H1 (cell line): Measurements from ENCODE around the gene SPINK5. TPM values are rescaled to one million over a fixed set of nuclear protein-coding genes. Genes with fewer than 3 reads are reported as not detected.

ENCODE experiments used
- CTCF ChIA-PET: fragments of 300-600 bp; sonication (Branson Sonifier 250); formaldehyde crosslinking; loops from one replicate; lab custom pipeline; 2021; ENCODE audit not compliant: partially characterized antibody; lab: Charles Lee
- POLR2A ChIA-PET: fragments of 300-600 bp; sonication (Branson Sonifier 250); formaldehyde crosslinking; loops from one replicate; lab custom pipeline; 2021; ENCODE audit warnings: inconsistent platforms; ENCODE audit not compliant: partially characterized antibody; lab: Charles Lee
- DNase-seq, 2 experiments: peaks; one replicate each; pipeline versions ENCODE4 v3.0.0 to v3.0.0-alpha.2; 2010 to 2022; ENCODE audit warnings: low spot score in 2 of 2, low read depth in 1 of 2, mixed read lengths in 1 of 2
- FAIRE-seq: peaks from 2 replicates; lab custom pipeline; 2011; peaks lifted over from hg19 to GRCh38; lab: Jason Lieb, UNC
- H2AFZ ChIP-seq: 2 replicates; pipeline ENCODE4 v1.8.1; 2012; ENCODE audit warnings: low read length, inconsistent platforms
- H2AK5ac ChIP-seq: 2 replicates; pipeline ENCODE4 v1.6.1; 2013; ENCODE audit warnings: low read depth, low read length
- H2BK120ac ChIP-seq: replicated peaks from 2 replicates; pipeline ENCODE3; 2013; ENCODE audit warnings: low read depth, low read length, inconsistent platforms
- H2BK12ac ChIP-seq: 2 replicates; pipeline ENCODE4 v1.6.1; 2013; ENCODE audit warnings: low read depth, low read length
- H2BK15ac ChIP-seq: 2 replicates; pipeline ENCODE4 v1.6.1; 2013; ENCODE audit warnings: low read length
- H2BK20ac ChIP-seq: 2 replicates; pipeline ENCODE4 v1.6.1; 2013; ENCODE audit warnings: low read length
- H2BK5ac ChIP-seq: 2 replicates; pipeline ENCODE4 v1.6.1; 2013; ENCODE audit warnings: low read depth, low read length
- H3K14ac ChIP-seq: 2 replicates; pipeline ENCODE4 v1.6.1; 2013; ENCODE audit warnings: inconsistent platforms; ENCODE audit not compliant: insufficient read length
- H3K18ac ChIP-seq: 2 replicates; pipeline ENCODE4 v1.6.1; 2013; ENCODE audit warnings: low read length; ENCODE audit errors: extremely low read depth
- H3K23ac ChIP-seq: 2 replicates; pipeline ENCODE4 v1.6.1; 2013; ENCODE audit warnings: inconsistent platforms; ENCODE audit not compliant: insufficient read length
- H3K23me2 ChIP-seq: 2 replicates; pipeline ENCODE4 v1.6.1; 2013; ENCODE audit warnings: low read depth, low read length
- H3K27ac ChIP-seq: 2 replicates; pipeline ENCODE4 v1.6.1; 2011; ENCODE audit warnings: low read depth, low read length, inconsistent platforms
- H3K27me3 ChIP-seq, 4 experiments: replicated peaks in 1 of 4; 1 replicate in 1 of 4; 2 replicates in 3 of 4; pipeline versions ENCODE4 v1.6.1 to v1.8.1; 2011 to 2013; ENCODE audit warnings: low read length in 3 of 4, mild to moderate bottlenecking in 3 of 4, inconsistent platforms in 2 of 4, mixed read lengths in 2 of 4, moderate library complexity in 1 of 4; ENCODE audit not compliant: control insufficient read depth in 3 of 4, insufficient read depth in 3 of 4; ENCODE audit errors: extremely low read depth in 1 of 4
- H3K36me3 ChIP-seq, 4 experiments: 2 replicates each; pipeline versions ENCODE4 v1.6.1 to v1.8.1; 2011 to 2013; ENCODE audit warnings: mild to moderate bottlenecking in 4 of 4, low read length in 3 of 4, moderate library complexity in 2 of 4, control low read depth in 1 of 4, inconsistent platforms in 1 of 4; ENCODE audit not compliant: insufficient read depth in 4 of 4, control insufficient read depth in 2 of 4
- H3K4ac ChIP-seq: replicated peaks from 2 replicates; pipeline ENCODE3; 2013; ENCODE audit warnings: low read length, low read depth, mixed read lengths, inconsistent platforms; ENCODE audit not compliant: insufficient read length
- H3K4me1 ChIP-seq, 4 experiments: replicated peaks in 1 of 4; 1 replicate in 1 of 4; 2 replicates in 3 of 4; pipeline versions ENCODE4 v1.6.1 to v1.8.1; 2011 to 2013; ENCODE audit warnings: low read length in 3 of 4, inconsistent platforms in 2 of 4, mixed read lengths in 1 of 4; ENCODE audit not compliant: insufficient read depth in 4 of 4, control insufficient read depth in 3 of 4
- H3K4me2 ChIP-seq, 2 experiments: 2 replicates each; pipeline versions ENCODE4 v1.6.1 to v1.8.1; 2011 to 2013; ENCODE audit warnings: low read depth in 2 of 2, low read length in 2 of 2, control low read depth in 1 of 2, inconsistent platforms in 1 of 2, mild to moderate bottlenecking in 1 of 2; ENCODE audit not compliant: insufficient read depth in 1 of 2
- H3K4me3 ChIP-seq, 4 experiments: fragments of 200-600, 300-600 bp in 1 of 4; sonication (generic), shearing (Covaris generic), sonication (Bioruptor Twin) in 1 of 4; 2 replicates each; pipeline versions ENCODE4 v1.5.1 to v1.8.1; 2011 to 2016; ENCODE audit warnings: low read length in 4 of 4, low read depth in 3 of 4, control low read depth in 2 of 4, inconsistent platforms in 2 of 4, mild to moderate bottlenecking in 2 of 4, mixed read lengths in 1 of 4, moderate library complexity in 1 of 4; ENCODE audit not compliant: insufficient read depth in 2 of 4; ENCODE audit errors: extremely low read depth in 1 of 4
- H3K56ac ChIP-seq: replicated peaks from 2 replicates; pipeline ENCODE3; 2013; ENCODE audit warnings: low read depth, mild to moderate bottlenecking, mixed read lengths, low read length, inconsistent platforms; ENCODE audit not compliant: insufficient read length
- H3K79me1 ChIP-seq: 2 replicates; pipeline ENCODE4 v1.6.1; 2013; ENCODE audit warnings: low read depth, low read length, control low read depth
- H3K79me2 ChIP-seq, 2 experiments: 2 replicates each; pipeline versions ENCODE4 v1.6.1 to v1.8.1; 2012 to 2013; ENCODE audit warnings: low read length in 2 of 2, mild to moderate bottlenecking in 2 of 2, inconsistent platforms in 1 of 2; ENCODE audit not compliant: insufficient read depth in 2 of 2, control insufficient read depth in 1 of 2
- H3K9ac ChIP-seq, 4 experiments: replicated peaks in 1 of 4; 1 replicate in 1 of 4; 2 replicates in 3 of 4; pipeline versions ENCODE4 v1.6.1 to v1.8.1; 2011 to 2013; ENCODE audit warnings: low read depth in 3 of 4, low read length in 3 of 4, control low read depth in 2 of 4, mild to moderate bottlenecking in 2 of 4, moderate library complexity in 2 of 4, inconsistent platforms in 1 of 4; ENCODE audit errors: extremely low read depth in 1 of 4
- H3K9me3 ChIP-seq, 2 experiments: 2 replicates each; pipeline versions ENCODE4 v1.6.1 to v1.8.1; 2012 to 2013; ENCODE audit warnings: mild to moderate bottlenecking in 2 of 2, moderate library complexity in 2 of 2, control low read depth in 1 of 2, inconsistent platforms in 1 of 2, low read depth in 1 of 2, low read length in 1 of 2, mixed read lengths in 1 of 2; ENCODE audit not compliant: insufficient read depth in 2 of 2
- H4K20me1 ChIP-seq, 2 experiments: replicated peaks in 1 of 2; 2 replicates each; pipeline versions ENCODE3 to v1.8.1; 2011 to 2013; ENCODE audit warnings: inconsistent platforms in 2 of 2, low read length in 2 of 2, mild to moderate bottlenecking in 1 of 2; ENCODE audit not compliant: insufficient read depth in 2 of 2, control insufficient read depth in 1 of 2
- H4K5ac ChIP-seq: 2 replicates; pipeline ENCODE4 v1.6.1; 2013; ENCODE audit warnings: low read length, low read depth, mixed read lengths, inconsistent platforms; ENCODE audit not compliant: insufficient read length
- H4K8ac ChIP-seq: 2 replicates; pipeline ENCODE4 v1.8.0; 2013; ENCODE audit warnings: mild to moderate bottlenecking, moderate library complexity, low read length, inconsistent platforms; ENCODE audit not compliant: insufficient read depth; ENCODE audit errors: extremely low read depth
- H4K91ac ChIP-seq: replicated peaks from 2 replicates; pipeline ENCODE3; 2013; ENCODE audit warnings: low read length, mixed read lengths, inconsistent platforms; ENCODE audit not compliant: insufficient read length
- BRCA1 ChIP-seq: IDR thresholded peaks from 2 replicates; pipeline ENCODE4 v1.6.1; 2012; ENCODE audit warnings: low read depth, low read length, improper control_type of control experiment
- CBX5 ChIP-seq: fragments of 300-800, 300-1000 bp; sonication (generic); IDR thresholded peaks from 2 replicates; pipeline ENCODE4 v1.7.1; 2016; ENCODE audit warnings: antibody characterized with exemption, low read length, low read depth
- MAFK ChIP-seq: IDR thresholded peaks from 2 replicates; pipeline ENCODE4 v1.6.1; 2012; ENCODE audit warnings: low read depth, mild to moderate bottlenecking, improper control_type of control experiment, low read length
- SRF ChIP-seq: IDR thresholded peaks from 2 replicates; pipeline ENCODE4 v1.6.1; 2011; ENCODE audit warnings: mild to moderate bottlenecking, low read depth, low read length, moderate library complexity
- ZNF274 ChIP-seq: IDR thresholded peaks from 2 replicates; pipeline ENCODE4 v1.7.0; 2012; ENCODE audit warnings: low read length, borderline replicate concordance; ENCODE audit errors: extremely low read depth
- WGBS, 2 experiments: shearing (Covaris generic) in 1 of 2; methylation state at CpG; one replicate each; pipeline versions ENCODE4 v1.1.6 to v1.1.7; 2013 to 2015; ENCODE audit warnings: low lambda C conversion rate in 2 of 2, mixed read lengths in 2 of 2, inconsistent platforms in 1 of 2, low coverage in 1 of 2, missing lambda C conversion rate in 1 of 2; ENCODE audit not compliant: insufficient replicate concordance in 2 of 2, insufficient coverage in 1 of 2, insufficient read length in 1 of 2; ENCODE audit errors: extremely low coverage in 1 of 2, missing lambda C conversion rate in 1 of 2; 5-methylcytosine and 5-hydroxymethylcytosine counted together
- polyA plus RNA-seq, 7 experiments: library from polyadenylated mRNA; depleted of rRNA in 3 of 7; stranded (reverse) in 5 of 7; unstranded in 2 of 7; fragments of >200 nt in 5 of 7; fragments of 200-250 nt in 2 of 7; gene quantifications; 1 replicate in 5 of 7; 2 replicates in 1 of 7; 4 replicates in 1 of 7; pipeline versions ENCODE4 v1.2.1 to v1.2.3, GENCODE V29; 2011 to 2013; ENCODE audit warnings: missing spikeins in 2 of 7, mixed read lengths in 2 of 7
- total RNA-seq: library from RNA; stranded (reverse); fragmentation: NEBNext Ultra II Directional; extraction: Animal tissue kit (Norgen Biotek cat#: 25700); gene quantifications from 2 replicates; pipeline ENCODE4 v1.2.1, GENCODE V29; 2021

Gene SPINK5
- total and polyA plus RNA-seq, 2 of the 8 experiments (the other 6 are each of a cell fraction or from before 2014, with no cell fraction given): 1.4 to 2.2 TPM

- Histone ChIP-seq H3K9ac (no peak overlapping the region), H4K5ac (no peak overlapping the region), H3K4me1 (no peaks in the 10 kb centered on the region), H3K9me3 (no peaks in the 10 kb centered on the region), H3K56ac (no peak overlapping the region), H2BK15ac (no peak overlapping the region), H2BK12ac (no peak overlapping the region), H4K20me1 (no peaks in the 10 kb centered on the region), H4K91ac (no peak overlapping the region), H2BK120ac (no peak overlapping the region), H3K79me1 (no peaks in the 10 kb centered on the region), H3K4me2 (no peak overlapping the region), H3K36me3 (no peaks in the 10 kb centered on the region), H3K14ac (no peak overlapping the region), H3K23me2 (no peaks in the 10 kb centered on the region), H3K27ac (no peak overlapping the region), H2AFZ (no peak overlapping the region), H2BK5ac (no peak overlapping the region), H3K27me3 (no peaks in the 10 kb centered on the region), H3K4me3 (no peak overlapping the region), H3K79me2 (no peaks in the 10 kb centered on the region), H2AK5ac (no peak overlapping the region), H3K23ac (no peak overlapping the region), H2BK20ac (no peak overlapping the region), H3K4ac (no peak overlapping the region), H4K8ac (no peak overlapping the region), H3K18ac (no peak overlapping the region)
- no peak for TF ChIP-seq MAFK
- no peak for TF ChIP-seq SRF
- TF ChIP-seq CBX5: no peak
- TF ChIP-seq ZNF274: no peak
- no peak for TF ChIP-seq BRCA1
- WGBS, 2 experiments: 82% methylated on average over 1 of the region's 1 CpG; no CpG with 5 or more reads in 1 of the 2 experiments
- ChIA-PET CTCF (interaction anchor here (0.6 to 1.5 kb wide), 2 partner anchors 10 to 201 kb away, joined by 4 to 6 read pairs; no protein-coding TSS in a partner anchor), POLR2A (no interaction called here)
- FAIRE-seq (no peak), DNase-seq (no peak)
Measured at GRCh38 chr5:148033134-148033533, 30.6 kb upstream of the SPINK5 start.
